Chondrocyte (in vitro differentiated cells): ENCODE results near the gene RTN1. TPM values are rescaled to one million over a fixed set of nuclear protein-coding genes. Genes with fewer than 3 reads are reported as not detected.

Experiments
- DNase-seq: peaks from one replicate; pipeline ENCODE4 v3.0.0; 2021; ENCODE audit warnings: mixed read lengths, low spot score
- H3K27ac Mint-ChIP-seq: one replicate; pipeline ENCODE4 v1.8.0; 2021; ENCODE audit warnings: mild to moderate bottlenecking, moderate library complexity, mixed read lengths; ENCODE audit not compliant: unreplicated experiment
- H3K27me3 Mint-ChIP-seq: 2 replicates; pipeline ENCODE4 v1.8.0; 2021; ENCODE audit warnings: low read depth, mixed read lengths
- H3K36me3 Mint-ChIP-seq: 2 replicates; pipeline ENCODE4 v1.8.0; 2021; ENCODE audit warnings: low read depth, mixed read lengths
- H3K4me1 Mint-ChIP-seq: 2 replicates; pipeline ENCODE4 v1.8.0; 2021; ENCODE audit warnings: low read depth, mild to moderate bottlenecking, mixed read lengths
- H3K4me3 Mint-ChIP-seq: one replicate; pipeline ENCODE4 v1.8.0; 2021; ENCODE audit warnings: mild to moderate bottlenecking, moderate library complexity, mixed read lengths; ENCODE audit not compliant: unreplicated experiment
- H3K9me3 Mint-ChIP-seq: 2 replicates; pipeline ENCODE4 v1.8.0; 2021; ENCODE audit warnings: low read depth, mixed read lengths
- CTCF ChIP-seq: fragments of 200-600 bp; sonication (generic); IDR thresholded peaks from 2 replicates; pipeline ENCODE4 v1.5.0; 2021; ENCODE audit warnings: antibody characterized with exemption, mild to moderate bottlenecking, moderate library complexity
- total RNA-seq: library from RNA; stranded (reverse); gene quantifications from 3 replicates; pipeline ENCODE4 v1.2.1, GENCODE V29; 2021

RTN1 gene
- total RNA-seq, 1 donor from 2014 or later, result 0.32 TPM

GRCh38 chr14:59811815-59812214, 58.8 kb downstream of the RTN1 start:
- TF ChIP-seq CTCF, result no peak
- no peak for DNase-seq
- Mint-ChIP-seq H3K4me3 (no peak overlapping the region), H3K27ac (no peak overlapping the region), H3K9me3 (no peaks in the 10 kb centered on the region), H3K27me3 (peaks cover 30% of the 10 kb centered on the region), H3K36me3 (no peaks in the 10 kb centered on the region), H3K4me1 (no peaks in the 10 kb centered on the region)

DNA sequence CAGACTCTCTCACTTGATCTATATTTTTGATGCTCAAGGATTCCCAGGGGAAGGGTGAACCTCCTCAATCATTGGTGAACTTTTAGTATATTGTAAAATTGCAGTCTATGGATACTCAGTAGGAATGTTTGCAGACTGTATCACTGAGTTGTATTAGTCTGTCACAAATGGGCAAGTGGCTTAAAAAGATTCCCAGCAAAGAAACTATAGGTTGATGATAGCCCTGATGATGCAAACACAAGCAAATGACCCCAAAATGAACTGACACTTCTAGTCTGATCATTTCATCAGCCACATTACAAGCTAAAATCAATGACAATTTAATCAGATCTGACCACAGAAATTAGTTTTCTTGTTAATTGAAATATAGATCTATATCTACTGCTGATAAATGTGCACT, 59.5 kb downstream of the RTN1 start:
- Mint-ChIP-seq H3K4me3 (no peak overlapping the region), H3K9me3 (no peaks in the 10 kb centered on the region), H3K36me3 (no peaks in the 10 kb centered on the region), H3K27me3 (peaks cover 28% of the 10 kb centered on the region), H3K27ac (no peak overlapping the region), H3K4me1 (no peaks in the 10 kb centered on the region)
- DNase-seq, result no peak
- no peak for TF ChIP-seq CTCF

GRCh38 chr14:59803052-59803540, 67.5 kb downstream of the RTN1 start:
- Mint-ChIP-seq H3K27ac (no peak overlapping the region), H3K36me3 (no peaks in the 10 kb centered on the region), H3K4me1 (no peaks in the 10 kb centered on the region), H3K4me3 (no peak overlapping the region), H3K27me3 (peaks cover 19% of the 10 kb centered on the region), H3K9me3 (no peaks in the 10 kb centered on the region)
- TF ChIP-seq CTCF, result no peak
- DNase-seq, result no peak

DNA sequence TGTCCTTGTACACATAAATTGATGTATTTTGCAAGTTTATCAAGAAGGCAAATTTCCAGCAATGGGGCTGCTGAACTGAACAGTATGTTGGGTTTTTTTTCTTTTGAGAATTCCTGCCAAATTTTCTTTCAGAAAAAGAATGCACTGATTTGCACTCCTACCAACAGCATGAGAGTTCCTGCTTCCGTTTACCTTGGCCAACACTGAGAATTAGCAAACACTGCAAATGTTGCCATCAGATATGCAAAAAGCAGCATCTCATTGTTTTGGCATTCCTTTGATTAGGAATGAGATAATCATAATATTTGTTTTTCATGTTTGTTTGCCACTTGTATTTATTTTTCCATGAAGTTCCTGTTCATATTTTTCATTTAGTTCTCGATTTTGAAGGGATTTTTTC, 82.4 kb downstream of the RTN1 start:
- no peak for TF ChIP-seq CTCF
- H3K4me1 Mint-ChIP-seq, result no peaks in the 10 kb centered on the region
- DNase-seq, result no peak
- no peaks in the 10 kb centered on the region for H3K9me3 Mint-ChIP-seq
- H3K27me3 Mint-ChIP-seq, result peaks cover 27% of the 10 kb centered on the region
- H3K4me3 Mint-ChIP-seq, result no peak overlapping the region
- no peaks in the 10 kb centered on the region for H3K36me3 Mint-ChIP-seq
- no peak overlapping the region for H3K27ac Mint-ChIP-seq

DNA sequence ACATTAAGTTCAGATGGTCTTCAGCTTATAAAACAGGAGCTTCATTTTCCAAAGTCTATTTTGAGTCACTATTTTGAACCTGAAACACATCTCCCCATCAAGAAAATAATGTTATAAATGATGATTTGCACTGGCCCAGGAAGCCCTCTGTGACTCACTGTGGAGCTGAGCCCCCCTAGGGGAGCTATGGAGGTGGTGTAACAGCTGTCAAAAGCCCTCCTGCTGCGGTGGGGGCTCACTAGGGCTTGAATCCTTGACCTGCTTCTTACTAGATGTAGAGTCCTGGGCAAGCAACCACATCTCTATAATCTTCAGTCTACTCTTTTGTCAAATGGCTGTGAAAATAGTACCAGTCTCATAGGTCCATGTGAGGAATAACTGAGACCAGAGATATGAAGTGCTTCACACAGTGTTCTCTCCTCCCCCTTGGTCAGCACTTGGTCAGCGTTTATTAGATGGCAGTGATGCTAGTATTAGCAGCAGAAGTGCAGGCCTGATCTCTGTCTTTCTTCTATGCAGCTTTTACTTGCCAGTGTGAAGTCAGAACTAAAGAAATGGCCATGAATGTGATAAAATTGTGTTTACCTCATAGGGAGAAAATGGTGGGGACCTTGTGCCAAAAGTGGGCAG, 83.4 kb downstream of the RTN1 start:
- no peak overlapping the region for H3K27ac Mint-ChIP-seq
- no peaks in the 10 kb centered on the region for H3K36me3 Mint-ChIP-seq
- H3K4me3 Mint-ChIP-seq, result no peak overlapping the region
- no peaks in the 10 kb centered on the region for H3K9me3 Mint-ChIP-seq
- no peak for TF ChIP-seq CTCF
- no peaks in the 10 kb centered on the region for H3K4me1 Mint-ChIP-seq
- H3K27me3 Mint-ChIP-seq, result peaks cover 29% of the 10 kb centered on the region
- no peak for DNase-seq
